IMR-90 (cell line): Measurements from ENCODE around the gene FA2H. TPM values are rescaled to one million over a fixed set of nuclear protein-coding genes. Genes with fewer than 3 reads are reported as not detected.
"Not testable (repeated sequence)": the region's sequence is repeated elsewhere in the genome, so short reads cannot be mapped to it uniquely, and the experiment has no call there.

Experiments
- ATAC-seq: fragments of 200-7000 bp; cut with Tn5 transposase; 2 replicates; pipeline ENCODE4 v1.9.1; 2020; ENCODE audit warnings: low read depth, mild to moderate bottlenecking, moderate library complexity
- BruUV-seq: library from RNA; stranded (reverse); fragments of 400-500 nt; replicated peaks from 2 replicates; lab custom pipeline; 2021; lab: Mats Ljungman, UMichigan
- CTCF ChIA-PET: fragments of 300-600 bp; formaldehyde crosslinking; extraction: SDS; loops from one replicate; lab custom pipeline; 2021; ENCODE audit warnings: antibody characterized with exemption; lab: Yijun Ruan, JAX
- POLR2A ChIA-PET: fragments of 300-600 bp; sonication (Branson Sonifier 250); formaldehyde crosslinking; loops from one replicate; lab custom pipeline; 2022; ENCODE audit warnings: antibody characterized with exemption; ENCODE audit not compliant: unreplicated experiment; lab: Charles Lee
- DNase-seq: peaks from one replicate; pipeline ENCODE4 v3.0.0; 2013
- H2AFZ ChIP-seq: replicated peaks from 2 replicates; pipeline ENCODE3; 2013; ENCODE audit warnings: low read length, mild to moderate bottlenecking; ENCODE audit not compliant: poor library complexity
- H2AK5ac ChIP-seq: 2 replicates; pipeline ENCODE4 v1.6.1; 2013; ENCODE audit warnings: low read depth, low read length, inconsistent platforms
- H2AK9ac ChIP-seq: replicated peaks from 2 replicates; pipeline ENCODE3; 2013; ENCODE audit warnings: mild to moderate bottlenecking, low read depth, low read length, moderate library complexity; ENCODE audit not compliant: poor library complexity
- H2BK120ac ChIP-seq: 2 replicates; pipeline ENCODE4 v1.6.1; 2013; ENCODE audit warnings: low read depth, low read length, inconsistent platforms
- H2BK15ac ChIP-seq: 3 replicates; pipeline ENCODE4 v1.6.1; 2013; ENCODE audit warnings: low read depth, low read length, inconsistent platforms
- H2BK20ac ChIP-seq: 2 replicates; pipeline ENCODE4 v1.6.1; 2013; ENCODE audit warnings: low read depth, mild to moderate bottlenecking, inconsistent platforms, low read length, moderate library complexity
- H2BK5ac ChIP-seq: 2 replicates; pipeline ENCODE4 v1.6.1; 2013; ENCODE audit warnings: mild to moderate bottlenecking, low read depth, low read length, inconsistent platforms; ENCODE audit not compliant: poor library complexity, severe bottlenecking
- H3K14ac ChIP-seq: replicated peaks from 2 replicates; pipeline ENCODE4 v1.6.1; 2013; ENCODE audit warnings: low read depth, low read length, inconsistent platforms
- H3K18ac ChIP-seq: 2 replicates; pipeline ENCODE4 v1.6.1; 2013; ENCODE audit warnings: low read depth, low read length, control low read depth
- H3K23ac ChIP-seq: 2 replicates; pipeline ENCODE4 v1.6.1; 2013; ENCODE audit warnings: low read depth, low read length, inconsistent platforms
- H3K27ac ChIP-seq: 2 replicates; pipeline ENCODE4 v1.5.1; 2013; ENCODE audit warnings: mild to moderate bottlenecking, control low read depth, low read length; ENCODE audit not compliant: insufficient read depth
- H3K27me3 ChIP-seq: 2 replicates; pipeline ENCODE4 v1.6.1; 2013; ENCODE audit warnings: low read length; ENCODE audit not compliant: control insufficient read depth, insufficient read depth
- H3K36me3 ChIP-seq: 2 replicates; pipeline ENCODE4 v1.6.1; 2013; ENCODE audit warnings: low read length, mixed read lengths; ENCODE audit not compliant: control insufficient read depth, insufficient read depth
- H3K4ac ChIP-seq: 2 replicates; pipeline ENCODE4 v1.6.1; 2013; ENCODE audit warnings: low read depth, low read length, inconsistent platforms
- H3K4me1 ChIP-seq: 2 replicates; pipeline ENCODE4 v1.6.1; 2013; ENCODE audit warnings: low read length, mixed read lengths; ENCODE audit not compliant: control insufficient read depth, insufficient read depth
- H3K4me2 ChIP-seq: 2 replicates; pipeline ENCODE4 v1.6.1; 2013; ENCODE audit warnings: low read depth, mild to moderate bottlenecking, control low read depth, low read length, moderate library complexity
- H3K4me3 ChIP-seq: 2 replicates; pipeline ENCODE4 v1.5.1; 2013; ENCODE audit warnings: low read depth, mild to moderate bottlenecking, control low read depth, low read length, moderate library complexity; ENCODE audit not compliant: insufficient read depth
- H3K56ac ChIP-seq: 2 replicates; pipeline ENCODE4 v1.6.1; 2013; ENCODE audit warnings: low read length, inconsistent platforms; ENCODE audit not compliant: insufficient read depth; ENCODE audit errors: extremely low read depth
- H3K79me1 ChIP-seq, 2 experiments: 2 replicates each; pipeline ENCODE4 v1.6.1; 2013; ENCODE audit warnings: low read length in 2 of 2, inconsistent platforms in 1 of 2, low read depth in 1 of 2
- H3K9ac ChIP-seq: 2 replicates; pipeline ENCODE4 v1.6.1; 2013; ENCODE audit warnings: low read depth, low read length, control low read depth
- H3K9me1 ChIP-seq: 2 replicates; pipeline ENCODE4 v1.6.1; 2013; ENCODE audit warnings: low read length, inconsistent platforms; ENCODE audit not compliant: insufficient read depth
- H3K9me3 ChIP-seq: 2 replicates; pipeline ENCODE4 v1.6.1; 2013; ENCODE audit warnings: low read length; ENCODE audit not compliant: control insufficient read depth, insufficient read depth
- H4K20me1 ChIP-seq: 2 replicates; pipeline ENCODE4 v1.6.1; 2013; ENCODE audit warnings: low read length, inconsistent platforms; ENCODE audit not compliant: insufficient read depth
- H4K5ac ChIP-seq: 2 replicates; pipeline ENCODE4 v1.6.1; 2013; ENCODE audit warnings: mild to moderate bottlenecking, low read depth, low read length, control low read depth
- H4K8ac ChIP-seq, 2 experiments: 2 replicates each; pipeline ENCODE4 v1.6.1; 2013; ENCODE audit warnings: low read depth in 2 of 2, low read length in 2 of 2, control low read depth in 1 of 2, inconsistent platforms in 1 of 2
- H4K91ac ChIP-seq: 2 replicates; pipeline ENCODE4 v1.6.1; 2013; ENCODE audit warnings: low read depth, low read length, inconsistent platforms; ENCODE audit not compliant: insufficient read depth
- BHLHE40 ChIP-seq: fragments of 150-350 bp; IDR thresholded peaks from 2 replicates; pipeline ENCODE4 v1.6.1; 2016; ENCODE audit warnings: mild to moderate bottlenecking, low read depth, low read length
- CEBPB ChIP-seq: IDR thresholded peaks from 2 replicates; pipeline ENCODE4 v1.6.1; 2012; ENCODE audit warnings: low read depth, low read length, improper control_type of control experiment
- CTCF ChIP-seq: conservative IDR thresholded peaks from 2 replicates; pipeline ENCODE4 v1.5.1; 2012; ENCODE audit warnings: mild to moderate bottlenecking, low read depth, low read length, improper control_type of control experiment
- MXI1 ChIP-seq: IDR thresholded peaks from 2 replicates; pipeline ENCODE4 v1.6.1; 2012; ENCODE audit warnings: low read depth, mild to moderate bottlenecking, low read length, moderate library complexity, borderline replicate concordance
- RFX5 ChIP-seq: IDR thresholded peaks from 2 replicates; pipeline ENCODE4 v1.8.0; 2012; ENCODE audit warnings: low read depth, mild to moderate bottlenecking, low read length, moderate library complexity
- WGBS, 2 experiments: methylation state at CpG; one replicate each; pipeline versions ENCODE4 v1.1.5 to v1.1.7; 2013; ENCODE audit warnings: missing lambda C conversion rate in 2 of 2; ENCODE audit not compliant: insufficient read length in 1 of 2; ENCODE audit errors: extremely low coverage in 2 of 2; 5-methylcytosine and 5-hydroxymethylcytosine counted together
- dilution Hi-C: fragments of 300-500 bp; cut with HindIII; formaldehyde crosslinking; loops from one replicate; pipeline ENCODE4 v1.14.3; 2018; ENCODE audit warnings: low sequenced_read_pairs; ENCODE audit not compliant: unreplicated experiment
- in situ Hi-C: fragments of 300-500 bp; cut with MboI; formaldehyde crosslinking; loops from 3 replicates; pipeline ENCODE4 v1.14.3; 2019; ENCODE audit warnings: low sequenced_read_pairs, inconsistent platforms, mixed read lengths
- intact Hi-C: fragments of 100-400 bp; cut with micrococcal nuclease; formaldehyde crosslinking; loops from 2 replicates; pipeline ENCODE4 v1.10.0; 2022
- polyA plus RNA-seq, 3 experiments: library from polyadenylated mRNA; depleted of rRNA; stranded (reverse); fragments of >200 nt; gene quantifications; 2 replicates each; pipeline ENCODE4 v1.2.3, GENCODE V29; 2012; ENCODE audit warnings: low replicate concordance in 1 of 3
- total RNA-seq: library from RNA; depleted of rRNA; stranded (reverse); fragments of >200 nt; gene quantifications from 2 replicates; pipeline ENCODE4 v1.2.3, GENCODE V29; 2012

Gene FA2H
- total and polyA plus RNA-seq, 2 of the 4 experiments (the other 2 are of a cell fraction): not detected

- Histone ChIP-seq H3K23ac (no peak overlapping the region), H2BK15ac (no peak overlapping the region), H3K14ac (no peak overlapping the region), H2BK120ac (no peak overlapping the region), H3K27ac (no peak overlapping the region), H3K4me3 (no peak overlapping the region), H3K9ac (no peak overlapping the region), H3K56ac (no peak overlapping the region), H3K9me3 (peaks cover 5% of the 10 kb centered on the region), H3K9me1 (no peaks in the 10 kb centered on the region), H3K4ac (no peak overlapping the region), H4K5ac (no peak overlapping the region), H4K20me1 (no peaks in the 10 kb centered on the region), H4K91ac (no peak overlapping the region), H2AFZ (no peak overlapping the region), H4K8ac (no peak overlapping the region), H2BK5ac (no peak overlapping the region), H3K18ac (no peak overlapping the region), H3K4me1 (no peaks in the 10 kb centered on the region), H2BK20ac (no peak overlapping the region), H3K4me2 (no peak overlapping the region), H3K79me1 (no peaks in the 10 kb centered on the region), H3K36me3 (no peaks in the 10 kb centered on the region), H2AK9ac (no peak overlapping the region), H3K27me3 (peaks cover 19% of the 10 kb centered on the region), H2AK5ac (no peak overlapping the region)
- in situ Hi-C loops (no loop called here), dilution Hi-C loops (no loop called here), intact Hi-C loops (loop anchor here (5.0 kb wide), 1 partner anchor 300 kb away; no protein-coding TSS in a partner anchor)
- no peak for TF ChIP-seq MXI1
- TF ChIP-seq RFX5: no peak
- no peak for TF ChIP-seq CTCF
- TF ChIP-seq BHLHE40: no peak
- TF ChIP-seq CEBPB: no peak
- no TSS peak for BruUV-seq
- DNase-seq (no peak), ATAC-seq (no peak)
- ChIA-PET CTCF (interaction anchor here (3.5 kb wide), 1 partner anchor 50 kb away, joined by 24 read pairs; no protein-coding TSS in a partner anchor), POLR2A (no interaction called here)
- WGBS, 2 experiments: no CpG with 5 or more reads among the region's 2 CpGs
Observed at GRCh38 chr16:74811911-74812310, 37.3 kb upstream of the FA2H start.

- WGBS, 2 experiments: no CpG with 5 or more reads among the region's 1 CpG
- H3K4me3 ChIP-seq, H3K9me3 ChIP-seq, H4K91ac ChIP-seq, H2AFZ ChIP-seq, H3K79me1 ChIP-seq, H3K36me3 ChIP-seq, H2AK9ac ChIP-seq, H3K14ac ChIP-seq, H4K8ac ChIP-seq, H3K56ac ChIP-seq, H2AK5ac ChIP-seq, DNase-seq, dilution Hi-C loops, H4K5ac ChIP-seq, H2BK20ac ChIP-seq, H2BK15ac ChIP-seq, H3K9ac ChIP-seq, H3K4me1 ChIP-seq, H2BK120ac ChIP-seq, ATAC-seq, BruUV-seq, H3K4ac ChIP-seq, H3K4me2 ChIP-seq, H3K27ac ChIP-seq, H3K18ac ChIP-seq, H2BK5ac ChIP-seq, in situ Hi-C loops, H3K9me1 ChIP-seq, H3K23ac ChIP-seq, H4K20me1 ChIP-seq, POLR2A ChIA-PET: not testable (repeated sequence)
- intact Hi-C loops: loop anchor here (5.0 kb wide), 1 partner anchor 301 kb away; no protein-coding TSS in a partner anchor
- CTCF ChIA-PET: interaction anchor here (3.5 kb wide), 1 partner anchor 51 kb away, joined by 24 read pairs; no protein-coding TSS in a partner anchor
- peaks cover 15% of the 10 kb centered on the region for H3K27me3 ChIP-seq
Observed at GRCh38 chr16:74811216-74811615, 36.6 kb upstream of the FA2H start.
